GM19395 (cell line): Measurements from ENCODE around the gene G3BP2.
"Not testable (repeated sequence)": the region's sequence is repeated elsewhere in the genome, so short reads cannot be mapped to it uniquely, and the experiment has no call there.

Experiments used
- ATAC-seq: cut with Tn5 transposase; IDR thresholded peaks from one replicate; pipeline ENCODE4 v1.9.1; 2021; ENCODE audit warnings: mild to moderate bottlenecking, moderate library complexity; ENCODE audit not compliant: unreplicated experiment

The G3BP2 gene

DNA sequence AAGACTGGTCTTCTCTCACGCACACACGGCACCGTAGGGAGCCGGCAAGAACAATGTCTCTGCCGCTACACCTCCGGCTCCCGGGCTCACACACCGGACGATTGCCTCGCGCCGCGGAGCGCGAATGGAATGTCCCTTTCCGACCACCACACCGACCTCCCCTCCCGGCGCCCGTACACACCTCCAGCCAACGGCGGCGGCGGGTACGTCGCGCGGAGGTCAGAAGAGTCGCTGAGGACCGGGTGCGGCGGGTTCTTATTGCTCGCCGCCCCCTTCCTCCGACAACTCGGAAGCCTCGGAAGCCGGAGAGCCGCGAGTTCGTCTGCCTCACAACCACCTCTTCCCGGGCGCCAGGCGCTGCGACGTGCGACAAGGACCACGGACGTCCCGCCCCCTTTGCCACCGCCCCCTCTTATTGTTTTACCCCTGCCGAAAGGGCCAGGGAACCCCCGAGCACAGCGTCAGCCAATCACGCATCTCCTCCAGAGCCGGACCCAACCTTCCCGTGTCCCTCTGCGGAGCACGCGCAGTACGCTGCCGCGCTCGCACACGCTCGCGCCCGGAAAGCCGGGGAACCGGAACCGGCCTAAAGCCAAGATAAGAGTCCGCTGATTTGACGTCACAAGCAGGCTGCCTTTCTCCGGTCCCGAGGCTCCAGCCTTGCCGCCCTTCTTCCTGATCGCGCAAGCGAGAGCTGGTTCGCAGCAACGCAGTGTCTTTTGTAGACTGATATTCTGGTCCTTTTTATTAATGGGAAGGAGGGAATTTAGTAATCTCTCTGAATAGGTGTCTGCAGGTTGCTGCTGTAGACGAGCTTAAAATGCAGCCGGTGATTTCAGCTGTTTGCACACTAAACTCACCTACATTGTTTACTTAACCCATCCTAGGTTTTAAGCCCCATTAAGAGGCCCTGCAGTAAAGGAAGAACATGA is at the start of gene G3BP2:
TSS of gene G3BP2 (minus strand) at position 385 of the 932 bp plus-strand sequence. CDS start 11,386 bp downstream, outside the sequence.
- peak; percentile 92 for ATAC-seq

- no peak for ATAC-seq
Observed at GRCh38 chr4:75722417-75722816, 49.2 kb upstream of the G3BP2 start.

DNA sequence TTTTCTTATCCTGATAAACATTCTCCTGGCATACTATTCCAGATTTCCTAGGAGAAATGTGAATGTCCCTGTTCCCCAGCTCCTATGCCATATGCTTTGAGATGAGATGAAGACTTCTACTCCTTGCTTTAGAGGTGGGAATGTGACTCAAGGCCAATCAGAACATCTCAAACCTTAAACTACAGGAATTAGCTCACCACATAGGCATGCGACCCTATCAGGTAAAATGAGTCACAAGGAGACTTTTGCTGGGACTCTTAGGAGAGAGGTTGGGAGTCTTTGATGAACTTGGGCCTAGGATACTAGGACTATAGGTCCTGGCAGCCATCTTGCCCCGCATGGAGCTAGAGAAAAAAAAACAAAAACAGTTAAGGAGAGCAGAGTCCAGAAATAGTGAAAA is 45.3 kb upstream of the G3BP2 start:
- ATAC-seq: no peak

GRCh38 chr4:75717408-75717807 is 44.2 kb upstream of the G3BP2 start:
- ATAC-seq: no peak

GRCh38 chr4:75716054-75716453 is 42.8 kb upstream of the G3BP2 start:
- ATAC-seq: not testable (repeated sequence)

- ATAC-seq: peak; percentile 78
Observed at GRCh38 chr4:75715105-75715799, 42.0 kb upstream of the G3BP2 start.

GRCh38 chr4:75714704-75715103 is 41.5 kb upstream of the G3BP2 start:
- ATAC-seq: no peak

GRCh38 chr4:75714011-75714410 is 40.8 kb upstream of the G3BP2 start:
- ATAC-seq: no peak

GRCh38 chr4:75710246-75710645 is 37.0 kb upstream of the G3BP2 start:
- ATAC-seq: no peak

DNA sequence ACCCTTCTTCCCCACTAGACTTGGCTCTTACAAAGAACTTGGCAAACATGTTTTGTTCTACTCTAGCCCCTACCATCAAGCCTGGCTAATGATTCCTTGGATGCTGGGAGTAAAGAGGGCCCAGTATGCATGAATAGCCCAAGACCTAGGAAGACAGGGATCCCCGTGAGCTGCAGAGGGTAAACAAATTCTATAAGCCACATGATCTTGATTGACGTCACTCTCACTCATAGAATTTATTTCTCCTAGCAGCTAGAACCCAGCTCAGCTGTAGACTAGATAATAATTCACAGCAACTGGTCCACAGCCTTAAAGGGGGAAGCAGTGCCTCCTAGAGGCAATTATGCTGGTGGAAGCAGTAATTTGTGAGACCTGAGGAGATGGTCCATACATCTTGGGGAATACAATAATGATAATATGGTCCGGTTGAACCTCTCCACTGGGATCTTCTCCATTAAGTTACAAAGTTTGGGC is 35.0 kb upstream of the G3BP2 start:
- ATAC-seq: peak; percentile 77

- no peak for ATAC-seq
Observed at GRCh38 chr4:75705198-75705977, 32.2 kb upstream of the G3BP2 start.

DNA sequence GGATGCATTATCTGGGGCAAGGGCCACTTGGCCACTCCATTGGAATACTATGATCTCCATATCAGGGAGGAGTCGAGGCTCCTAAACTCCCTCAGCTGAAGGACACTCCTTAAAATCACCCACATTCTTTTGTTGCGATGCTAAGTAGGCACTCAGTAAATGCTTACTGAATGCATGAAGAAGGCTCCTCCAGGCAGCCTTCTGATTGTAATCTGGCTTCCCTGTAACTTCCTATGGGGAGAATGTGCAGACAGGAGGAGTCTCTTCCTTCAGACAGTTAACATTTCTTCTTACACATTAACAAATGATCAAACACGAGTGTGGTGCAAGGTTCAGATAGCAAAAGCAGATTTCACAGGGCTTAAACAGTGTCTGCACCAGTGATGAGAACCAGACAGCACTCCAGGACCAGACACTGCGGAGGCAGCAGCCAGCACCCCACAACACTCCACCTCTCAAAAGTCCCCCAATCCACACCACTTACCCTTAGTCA is 29.8 kb upstream of the G3BP2 start:
- no peak for ATAC-seq

DNA sequence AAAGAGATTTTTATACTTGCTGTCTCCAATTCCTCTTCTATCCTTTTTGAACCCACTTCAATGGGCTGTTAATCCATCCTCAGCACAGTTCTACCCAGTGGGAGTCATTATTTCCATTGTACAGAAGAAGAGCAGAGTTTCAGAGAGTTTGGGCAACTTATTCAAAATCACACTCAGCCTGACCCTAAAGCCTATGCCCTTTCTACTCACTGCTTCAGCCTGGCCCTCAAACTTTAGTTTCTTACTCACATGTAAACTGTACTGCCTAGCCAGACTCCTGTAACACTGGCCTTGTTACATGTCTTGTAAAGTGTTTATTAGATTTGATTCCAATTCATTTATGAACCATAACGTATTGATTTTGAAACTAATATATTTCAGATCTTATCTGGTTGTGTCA is 26.1 kb upstream of the G3BP2 start:
- peak; percentile 7 for ATAC-seq

DNA sequence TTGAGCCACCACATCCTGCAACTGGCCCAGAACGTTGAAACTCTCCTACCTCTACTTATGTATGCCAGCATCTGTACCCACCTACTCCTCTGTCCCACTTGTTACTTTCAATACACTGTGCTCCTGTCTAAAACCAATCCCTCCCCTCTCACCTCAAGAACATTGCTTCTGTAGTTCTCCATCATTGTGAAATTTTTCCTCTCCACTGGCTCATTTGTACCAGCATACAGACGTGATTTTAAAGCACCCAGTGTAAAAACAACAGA is 25.7 kb upstream of the G3BP2 start:
- ATAC-seq: peak; percentile 58

GRCh38 chr4:75698162-75698962 is 25.2 kb upstream of the G3BP2 start:
- peak; percentile 95 for ATAC-seq

- ATAC-seq: no peak
Observed at GRCh38 chr4:75696581-75696980, 23.4 kb upstream of the G3BP2 start.

DNA sequence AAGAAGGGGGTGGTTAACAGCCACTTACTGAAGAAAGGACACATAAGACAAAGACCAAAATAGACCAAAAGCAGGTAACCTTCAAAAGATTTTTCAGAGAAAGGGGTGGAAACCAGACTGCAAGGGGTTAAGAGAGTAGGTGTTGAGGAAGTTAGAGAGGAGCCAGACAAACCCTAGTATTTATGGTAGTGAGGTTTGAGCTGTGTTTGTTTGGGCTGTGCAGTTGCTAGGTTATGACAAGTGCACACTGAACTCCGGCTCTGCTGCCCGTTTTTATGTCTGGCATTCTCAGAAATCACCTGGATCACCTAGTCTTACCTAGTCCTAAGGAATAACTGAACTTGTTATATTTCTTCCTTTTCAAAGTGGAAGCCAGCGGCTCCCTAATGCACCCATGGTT is 22.9 kb upstream of the G3BP2 start:
- ATAC-seq: no peak

- not testable (repeated sequence) for ATAC-seq
Observed at GRCh38 chr4:75692066-75692465, 18.9 kb upstream of the G3BP2 start.

- not testable (repeated sequence) for ATAC-seq
Observed at GRCh38 chr4:75687125-75687524, 13.9 kb upstream of the G3BP2 start.

GRCh38 chr4:75686346-75686745 is 13.1 kb upstream of the G3BP2 start:
- no peak for ATAC-seq
